CD4-positive, alpha-beta T cell treated with Interleukin-17A for 4 hours (primary cell): ENCODE data around the gene TAX1BP1.

ENCODE experiments used
- DNase-seq: peaks from one replicate; pipeline ENCODE4 v3.0.0-alpha.2; 2020; ENCODE audit warnings: mixed read lengths

TAX1BP1 gene

GRCh38 chr7:27782849-27783248, 42.9 kb downstream of the TAX1BP1 start:
- no peak for DNase-seq

GRCh38 chr7:27784399-27785053, 44.6 kb downstream of the TAX1BP1 start:
- peak; percentile 13 for DNase-seq

DNA sequence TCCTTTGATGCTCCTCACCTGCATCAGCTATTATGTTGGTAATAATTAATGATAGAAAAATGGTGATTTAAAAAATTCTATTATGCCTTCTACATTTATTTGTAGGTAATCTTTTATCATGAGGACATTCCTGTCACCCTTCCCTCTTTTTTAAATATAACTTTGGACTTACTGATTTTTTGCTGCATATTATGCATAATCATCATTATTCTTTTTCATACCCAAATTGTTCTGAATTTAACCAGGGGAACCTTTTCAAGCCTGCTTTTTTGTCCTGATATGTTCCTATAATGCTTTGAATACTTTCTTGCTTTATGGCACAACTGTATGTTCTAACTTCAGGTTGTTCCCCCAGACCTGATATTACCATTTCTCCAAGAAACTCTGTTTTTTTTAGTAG, 48.5 kb downstream of the TAX1BP1 start:
- DNase-seq, result no peak

GRCh38 chr7:27793780-27794179, 53.8 kb downstream of the TAX1BP1 start:
- DNase-seq, result no peak

DNA sequence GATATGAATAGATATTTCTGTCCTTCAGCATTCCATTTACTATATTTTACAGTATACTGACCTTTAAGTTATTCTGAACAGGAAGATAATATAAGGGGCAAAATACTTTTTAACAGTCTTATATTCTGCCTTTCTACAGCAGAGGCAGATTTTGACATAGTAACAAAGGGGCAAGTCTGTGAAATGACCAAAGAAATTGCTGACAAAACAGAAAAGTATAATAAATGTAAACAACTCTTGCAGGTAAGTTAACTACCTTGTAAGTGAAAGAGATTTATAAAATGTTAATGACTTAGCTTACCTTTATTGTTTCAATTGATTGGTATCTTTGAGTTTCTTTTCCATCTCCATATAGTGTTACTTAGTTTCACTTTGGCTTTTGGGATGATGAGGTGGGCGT, 56.0 kb downstream of the TAX1BP1 start:
- no peak for DNase-seq

DNA sequence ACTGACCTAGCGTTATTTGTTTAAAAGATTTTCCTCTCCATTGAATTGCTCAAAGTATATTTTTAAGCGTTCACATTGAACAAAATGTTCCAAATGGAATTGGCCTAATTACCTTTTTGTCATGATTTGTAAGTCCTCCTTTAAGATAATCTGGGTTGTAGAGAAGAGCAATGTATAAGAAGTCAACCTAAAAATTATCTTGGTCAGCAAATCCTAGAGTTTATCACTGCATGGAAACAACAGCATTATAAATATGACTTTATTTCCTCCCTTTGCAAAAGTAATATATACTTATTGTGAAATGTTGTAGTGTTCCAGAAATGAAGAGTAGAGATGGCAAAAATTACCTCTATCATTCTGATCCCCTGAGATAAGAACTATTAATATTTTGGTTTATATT, 59.2 kb downstream of the TAX1BP1 start:
- DNase-seq, result no peak

- DNase-seq, result no peak
Measured at GRCh38 chr7:27802999-27803398, 63.0 kb downstream of the TAX1BP1 start.

GRCh38 chr7:27804139-27804538, 64.2 kb downstream of the TAX1BP1 start:
- DNase-seq, result no peak

GRCh38 chr7:27808626-27809025, 68.7 kb downstream of the TAX1BP1 start:
- no peak for DNase-seq

- DNase-seq, result no peak
Measured at GRCh38 chr7:27810186-27810585, 70.2 kb downstream of the TAX1BP1 start.

DNA sequence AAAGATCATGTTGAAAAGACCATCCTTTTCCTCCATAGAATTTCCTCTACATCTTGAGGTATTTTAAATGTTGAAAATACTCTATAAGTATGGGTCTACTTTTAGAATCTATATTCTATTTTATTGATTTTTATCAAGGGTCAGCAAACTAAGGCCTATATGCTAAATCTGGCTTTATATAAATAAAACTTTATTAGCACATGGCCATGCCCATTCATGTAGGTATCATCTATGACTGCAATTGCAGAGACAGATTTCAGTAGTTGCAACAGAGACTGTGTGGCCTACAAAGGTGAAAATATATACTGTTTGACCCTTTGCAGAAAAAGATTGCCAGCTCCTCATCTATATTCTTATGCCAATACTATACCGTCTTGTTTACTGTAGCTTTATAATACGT, 72.7 kb downstream of the TAX1BP1 start:
- no peak for DNase-seq

DNA sequence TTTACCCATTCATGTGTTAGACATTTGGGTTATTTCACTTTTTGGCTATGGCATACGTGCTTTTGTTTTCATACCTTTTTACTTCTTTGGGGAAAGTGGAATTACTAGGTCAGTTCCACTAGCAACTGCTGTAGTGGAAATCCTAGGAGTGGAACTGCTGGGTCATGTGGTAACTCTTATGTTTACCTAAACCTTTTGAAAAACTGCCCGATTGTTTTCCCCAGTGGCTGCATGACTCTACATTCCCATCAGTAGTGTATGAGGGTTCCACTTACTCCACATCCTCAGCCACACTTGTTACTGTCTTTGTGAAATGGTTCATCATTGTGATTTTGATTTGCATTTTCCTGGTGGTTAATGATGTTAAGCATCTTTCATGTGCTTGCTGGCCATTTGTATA, 82.3 kb downstream of the TAX1BP1 start:
- no peak for DNase-seq

GRCh38 chr7:27825891-27826290, 85.9 kb downstream of the TAX1BP1 start:
- no peak for DNase-seq

- DNase-seq, result no peak
Measured at GRCh38 chr7:27826357-27826756, 86.4 kb downstream of the TAX1BP1 start.

- DNase-seq, result no peak
Measured at GRCh38 chr7:27834179-27834921, 94.4 kb downstream of the TAX1BP1 start.

GRCh38 chr7:27835376-27835775, 95.4 kb downstream of the TAX1BP1 start:
- no peak for DNase-seq

DNA sequence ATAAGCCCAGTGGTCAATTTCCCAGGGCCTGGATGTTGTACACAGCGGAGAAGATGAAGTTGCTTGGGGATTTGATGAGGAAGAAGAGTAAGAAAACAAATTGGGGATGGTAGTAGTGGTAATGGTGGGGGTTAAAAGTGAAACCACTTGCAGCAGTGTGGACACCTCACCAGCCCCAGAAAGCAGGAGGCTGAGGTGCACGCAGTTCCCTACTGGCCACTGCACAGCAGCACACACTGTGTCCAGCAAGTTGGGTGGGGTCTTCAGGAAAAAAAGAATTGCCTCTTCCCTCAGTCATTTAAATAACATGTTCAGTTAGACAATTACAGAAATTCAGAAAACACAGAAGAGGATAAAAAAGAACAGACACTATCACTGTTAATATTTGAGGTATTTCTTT, 96.6 kb downstream of the TAX1BP1 start:
- DNase-seq, result no peak

GRCh38 chr7:27839099-27839498, 99.1 kb downstream of the TAX1BP1 start:
- DNase-seq, result no peak

DNA sequence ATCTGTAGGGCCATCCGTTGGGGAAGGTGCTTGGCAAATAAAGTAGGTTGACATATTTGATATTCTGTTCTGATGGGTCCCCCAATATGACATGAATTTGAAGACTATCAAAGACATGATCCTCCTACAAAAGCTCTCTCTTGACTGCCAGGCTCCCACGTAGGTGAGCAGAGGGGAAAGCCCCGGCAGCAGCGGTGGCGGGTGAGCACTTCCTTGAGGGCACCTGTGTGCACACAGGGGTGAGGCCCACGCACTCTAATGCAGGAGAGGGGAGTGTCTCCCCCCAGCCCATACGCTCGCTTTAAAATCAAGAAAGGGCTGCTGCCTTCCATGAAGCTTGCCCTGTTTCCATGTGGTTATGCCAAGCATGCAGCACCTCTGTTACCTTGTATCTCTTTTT, 100.4 kb downstream of the TAX1BP1 start:
- DNase-seq, result peak; percentile 34

DNA sequence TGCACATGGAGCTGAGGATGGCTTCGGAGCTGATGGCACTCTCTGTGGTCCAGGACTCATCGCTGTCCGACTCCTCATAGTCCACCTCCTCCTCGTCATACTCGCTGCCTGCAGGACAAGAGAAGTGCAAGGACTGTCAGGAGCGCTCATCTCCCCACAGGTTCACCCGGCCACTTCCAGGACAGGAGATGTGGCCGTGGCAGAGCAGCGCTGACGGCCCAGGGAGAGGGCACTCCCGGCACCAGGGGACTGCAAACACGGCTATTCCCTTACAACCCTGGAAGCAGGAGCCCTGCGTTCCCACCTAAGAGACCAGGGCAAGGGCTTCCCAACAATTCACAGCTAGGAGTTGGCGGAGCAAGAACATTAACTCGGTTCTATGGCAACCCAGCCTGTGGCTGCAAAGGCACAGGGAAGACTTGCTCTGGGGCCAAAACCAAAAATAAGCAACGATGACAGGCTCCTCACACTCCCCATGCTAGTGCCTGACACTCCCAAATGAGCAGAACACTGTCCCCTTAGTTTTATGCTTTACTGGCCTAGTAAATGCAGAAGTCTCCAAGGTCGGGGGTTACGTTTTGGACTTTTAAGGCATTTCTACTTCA, 100.9 kb downstream of the TAX1BP1 start:
- DNase-seq, result no peak

DNA sequence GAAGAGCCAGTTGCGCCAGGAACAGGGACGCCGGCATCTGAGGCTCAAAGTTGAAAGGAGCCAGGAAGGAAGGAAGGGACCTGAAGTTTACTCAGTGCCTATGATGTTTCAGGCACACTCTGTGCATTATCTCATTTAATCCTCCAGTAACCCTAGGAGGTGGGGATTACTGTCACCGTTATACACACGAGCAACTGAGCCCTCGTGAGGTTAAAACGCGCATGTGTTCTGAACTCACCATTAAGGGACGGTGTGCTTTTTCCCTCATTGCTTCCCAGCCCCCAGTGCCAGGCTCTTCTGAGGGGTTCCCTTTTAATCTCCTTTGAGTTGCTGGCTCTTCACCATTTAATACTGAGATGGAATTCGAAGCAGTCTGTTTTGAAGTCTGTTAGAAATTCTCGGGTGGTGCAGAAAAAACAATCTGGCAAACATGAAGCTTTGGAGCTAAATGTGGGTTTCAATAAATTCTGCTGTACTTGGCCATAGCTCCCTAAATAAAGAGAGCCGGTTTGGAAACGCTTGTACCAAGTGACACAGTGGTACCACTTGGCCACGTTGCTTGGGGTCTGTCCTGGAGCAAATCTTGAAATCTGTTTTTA, 102.2 kb downstream of the TAX1BP1 start:
- no peak for DNase-seq

- no peak for DNase-seq
Measured at GRCh38 chr7:27842851-27843250, 102.9 kb downstream of the TAX1BP1 start.

- DNase-seq, result no peak
Measured at GRCh38 chr7:27843584-27844305, 103.8 kb downstream of the TAX1BP1 start.
